IMR-90 (cell line): ENCODE data around the gene PCBP3. TPM values are rescaled to one million over a fixed set of nuclear protein-coding genes. Genes with fewer than 3 reads are reported as not detected.

Source experiments
- ATAC-seq: fragments of 200-7000 bp; cut with Tn5 transposase; 2 replicates; pipeline ENCODE4 v1.9.1; 2020; ENCODE audit warnings: low read depth, mild to moderate bottlenecking, moderate library complexity
- BruUV-seq: library from RNA; stranded (reverse); fragments of 400-500 nt; replicated peaks from 2 replicates; lab custom pipeline; 2021; lab: Mats Ljungman, UMichigan
- CTCF ChIA-PET: fragments of 300-600 bp; formaldehyde crosslinking; extraction: SDS; loops from one replicate; lab custom pipeline; 2021; ENCODE audit warnings: antibody characterized with exemption; lab: Yijun Ruan, JAX
- POLR2A ChIA-PET: fragments of 300-600 bp; sonication (Branson Sonifier 250); formaldehyde crosslinking; loops from one replicate; lab custom pipeline; 2022; ENCODE audit warnings: antibody characterized with exemption; ENCODE audit not compliant: unreplicated experiment; lab: Charles Lee
- DNase-seq: peaks from one replicate; pipeline ENCODE4 v3.0.0; 2013
- H2AFZ ChIP-seq: replicated peaks from 2 replicates; pipeline ENCODE3; 2013; ENCODE audit warnings: low read length, mild to moderate bottlenecking; ENCODE audit not compliant: poor library complexity
- H2AK5ac ChIP-seq: 2 replicates; pipeline ENCODE4 v1.6.1; 2013; ENCODE audit warnings: low read depth, low read length, inconsistent platforms
- H2AK9ac ChIP-seq: replicated peaks from 2 replicates; pipeline ENCODE3; 2013; ENCODE audit warnings: mild to moderate bottlenecking, low read depth, low read length, moderate library complexity; ENCODE audit not compliant: poor library complexity
- H2BK120ac ChIP-seq: 2 replicates; pipeline ENCODE4 v1.6.1; 2013; ENCODE audit warnings: low read depth, low read length, inconsistent platforms
- H2BK15ac ChIP-seq: 3 replicates; pipeline ENCODE4 v1.6.1; 2013; ENCODE audit warnings: low read depth, low read length, inconsistent platforms
- H2BK20ac ChIP-seq: 2 replicates; pipeline ENCODE4 v1.6.1; 2013; ENCODE audit warnings: low read depth, mild to moderate bottlenecking, inconsistent platforms, low read length, moderate library complexity
- H2BK5ac ChIP-seq: 2 replicates; pipeline ENCODE4 v1.6.1; 2013; ENCODE audit warnings: mild to moderate bottlenecking, low read depth, low read length, inconsistent platforms; ENCODE audit not compliant: poor library complexity, severe bottlenecking
- H3K14ac ChIP-seq: replicated peaks from 2 replicates; pipeline ENCODE4 v1.6.1; 2013; ENCODE audit warnings: low read depth, low read length, inconsistent platforms
- H3K18ac ChIP-seq: 2 replicates; pipeline ENCODE4 v1.6.1; 2013; ENCODE audit warnings: low read depth, low read length, control low read depth
- H3K23ac ChIP-seq: 2 replicates; pipeline ENCODE4 v1.6.1; 2013; ENCODE audit warnings: low read depth, low read length, inconsistent platforms
- H3K27ac ChIP-seq: 2 replicates; pipeline ENCODE4 v1.5.1; 2013; ENCODE audit warnings: mild to moderate bottlenecking, control low read depth, low read length; ENCODE audit not compliant: insufficient read depth
- H3K27me3 ChIP-seq: 2 replicates; pipeline ENCODE4 v1.6.1; 2013; ENCODE audit warnings: low read length; ENCODE audit not compliant: control insufficient read depth, insufficient read depth
- H3K36me3 ChIP-seq: 2 replicates; pipeline ENCODE4 v1.6.1; 2013; ENCODE audit warnings: low read length, mixed read lengths; ENCODE audit not compliant: control insufficient read depth, insufficient read depth
- H3K4ac ChIP-seq: 2 replicates; pipeline ENCODE4 v1.6.1; 2013; ENCODE audit warnings: low read depth, low read length, inconsistent platforms
- H3K4me1 ChIP-seq: 2 replicates; pipeline ENCODE4 v1.6.1; 2013; ENCODE audit warnings: low read length, mixed read lengths; ENCODE audit not compliant: control insufficient read depth, insufficient read depth
- H3K4me2 ChIP-seq: 2 replicates; pipeline ENCODE4 v1.6.1; 2013; ENCODE audit warnings: low read depth, mild to moderate bottlenecking, control low read depth, low read length, moderate library complexity
- H3K4me3 ChIP-seq: 2 replicates; pipeline ENCODE4 v1.5.1; 2013; ENCODE audit warnings: low read depth, mild to moderate bottlenecking, control low read depth, low read length, moderate library complexity; ENCODE audit not compliant: insufficient read depth
- H3K56ac ChIP-seq: 2 replicates; pipeline ENCODE4 v1.6.1; 2013; ENCODE audit warnings: low read length, inconsistent platforms; ENCODE audit not compliant: insufficient read depth; ENCODE audit errors: extremely low read depth
- H3K79me1 ChIP-seq, 2 experiments: 2 replicates each; pipeline ENCODE4 v1.6.1; 2013; ENCODE audit warnings: low read length in 2 of 2, inconsistent platforms in 1 of 2, low read depth in 1 of 2
- H3K9ac ChIP-seq: 2 replicates; pipeline ENCODE4 v1.6.1; 2013; ENCODE audit warnings: low read depth, low read length, control low read depth
- H3K9me1 ChIP-seq: 2 replicates; pipeline ENCODE4 v1.6.1; 2013; ENCODE audit warnings: low read length, inconsistent platforms; ENCODE audit not compliant: insufficient read depth
- H3K9me3 ChIP-seq: 2 replicates; pipeline ENCODE4 v1.6.1; 2013; ENCODE audit warnings: low read length; ENCODE audit not compliant: control insufficient read depth, insufficient read depth
- H4K20me1 ChIP-seq: 2 replicates; pipeline ENCODE4 v1.6.1; 2013; ENCODE audit warnings: low read length, inconsistent platforms; ENCODE audit not compliant: insufficient read depth
- H4K5ac ChIP-seq: 2 replicates; pipeline ENCODE4 v1.6.1; 2013; ENCODE audit warnings: mild to moderate bottlenecking, low read depth, low read length, control low read depth
- H4K8ac ChIP-seq, 2 experiments: 2 replicates each; pipeline ENCODE4 v1.6.1; 2013; ENCODE audit warnings: low read depth in 2 of 2, low read length in 2 of 2, control low read depth in 1 of 2, inconsistent platforms in 1 of 2
- H4K91ac ChIP-seq: 2 replicates; pipeline ENCODE4 v1.6.1; 2013; ENCODE audit warnings: low read depth, low read length, inconsistent platforms; ENCODE audit not compliant: insufficient read depth
- BHLHE40 ChIP-seq: fragments of 150-350 bp; IDR thresholded peaks from 2 replicates; pipeline ENCODE4 v1.6.1; 2016; ENCODE audit warnings: mild to moderate bottlenecking, low read depth, low read length
- CEBPB ChIP-seq: IDR thresholded peaks from 2 replicates; pipeline ENCODE4 v1.6.1; 2012; ENCODE audit warnings: low read depth, low read length, improper control_type of control experiment
- CHD1 ChIP-seq: IDR thresholded peaks from 2 replicates; pipeline ENCODE4 v1.6.1; 2012; ENCODE audit warnings: low read depth, low read length, improper control_type of control experiment
- FOS ChIP-seq: fragments of 150-350 bp; IDR thresholded peaks from 2 replicates; pipeline ENCODE4 v1.6.1; 2016; ENCODE audit warnings: low read depth, low read length
- MAFK ChIP-seq: IDR thresholded peaks from 2 replicates; pipeline ENCODE4 v1.6.1; 2012; ENCODE audit warnings: low read depth, low read length, improper control_type of control experiment
- MAZ ChIP-seq: IDR thresholded peaks from 2 replicates; pipeline ENCODE4 v1.6.1; 2012; ENCODE audit warnings: low read depth, mild to moderate bottlenecking, low read length, improper control_type of control experiment, moderate library complexity, borderline replicate concordance
- MXI1 ChIP-seq: IDR thresholded peaks from 2 replicates; pipeline ENCODE4 v1.6.1; 2012; ENCODE audit warnings: low read depth, mild to moderate bottlenecking, low read length, moderate library complexity, borderline replicate concordance
- NFE2L2 ChIP-seq: fragments of 150-350 bp; IDR thresholded peaks from 2 replicates; pipeline ENCODE4 v1.6.1; 2016; ENCODE audit warnings: low read depth, mild to moderate bottlenecking, low read length
- RAD21 ChIP-seq: IDR thresholded peaks from 2 replicates; pipeline ENCODE4 v1.6.1; 2012; ENCODE audit warnings: low read length, improper control_type of control experiment
- RCOR1 ChIP-seq: IDR thresholded peaks from 2 replicates; pipeline ENCODE4 v1.6.1; 2012; ENCODE audit warnings: mild to moderate bottlenecking, low read length, improper control_type of control experiment; ENCODE audit not compliant: insufficient replicate concordance
- RFX5 ChIP-seq: IDR thresholded peaks from 2 replicates; pipeline ENCODE4 v1.8.0; 2012; ENCODE audit warnings: low read depth, mild to moderate bottlenecking, low read length, moderate library complexity
- SMC3 ChIP-seq: fragments of 150-350 bp; IDR thresholded peaks from 2 replicates; pipeline ENCODE4 v1.6.1; 2016; ENCODE audit warnings: low read depth, mild to moderate bottlenecking, antibody characterized with exemption, low read length, moderate library complexity
- WGBS, 2 experiments: methylation state at CpG; one replicate each; pipeline versions ENCODE4 v1.1.5 to v1.1.7; 2013; ENCODE audit warnings: missing lambda C conversion rate in 2 of 2; ENCODE audit not compliant: insufficient read length in 1 of 2; ENCODE audit errors: extremely low coverage in 2 of 2; 5-methylcytosine and 5-hydroxymethylcytosine counted together
- dilution Hi-C: fragments of 300-500 bp; cut with HindIII; formaldehyde crosslinking; loops from one replicate; pipeline ENCODE4 v1.14.3; 2018; ENCODE audit warnings: low sequenced_read_pairs; ENCODE audit not compliant: unreplicated experiment
- in situ Hi-C: fragments of 300-500 bp; cut with MboI; formaldehyde crosslinking; loops from 3 replicates; pipeline ENCODE4 v1.14.3; 2019; ENCODE audit warnings: low sequenced_read_pairs, inconsistent platforms, mixed read lengths
- intact Hi-C: fragments of 100-400 bp; cut with micrococcal nuclease; formaldehyde crosslinking; loops from 2 replicates; pipeline ENCODE4 v1.10.0; 2022
- polyA plus RNA-seq, 3 experiments: library from polyadenylated mRNA; depleted of rRNA; stranded (reverse); fragments of >200 nt; gene quantifications; 2 replicates each; pipeline ENCODE4 v1.2.3, GENCODE V29; 2012; ENCODE audit warnings: low replicate concordance in 1 of 3
- total RNA-seq: library from RNA; depleted of rRNA; stranded (reverse); fragments of >200 nt; gene quantifications from 2 replicates; pipeline ENCODE4 v1.2.3, GENCODE V29; 2012
- TF ChIP-seq, protein P1 (sequence below): fragments of 150-350 bp; IDR thresholded peaks from 2 replicates; pipeline ENCODE4 v1.6.1; 2016; ENCODE audit warnings: low read depth, mild to moderate bottlenecking, low read length, moderate library complexity, borderline replicate concordance
- TF ChIP-seq, protein P2 (sequence below): conservative IDR thresholded peaks from 2 replicates; pipeline ENCODE4 v1.5.1; 2012; ENCODE audit warnings: mild to moderate bottlenecking, low read depth, low read length, improper control_type of control experiment
- TF ChIP-seq, protein P3 (sequence below): fragments of 150-350 bp; IDR thresholded peaks from 2 replicates; pipeline ENCODE4 v1.6.1; 2017; ENCODE audit warnings: mild to moderate bottlenecking, antibody characterized with exemption, low read length, low read depth

Gene PCBP3
- total and polyA plus RNA-seq, 2 of the 4 experiments (the other 2 are of a cell fraction): 2.9 to 3.9 TPM

GRCh38 chr21:45923146-45923545 is 279.6 kb downstream of the PCBP3 start:
- Histone ChIP-seq H3K4me1 (peaks cover 13% of the 10 kb centered on the region), H3K56ac (no peak overlapping the region), H3K27me3 (no peaks in the 10 kb centered on the region), H3K23ac (no peak overlapping the region), H3K9ac (no peak overlapping the region), H3K79me1 (no peaks in the 10 kb centered on the region; a peak in 1 of 4 replicates), H3K4me2 (no peak overlapping the region), H4K8ac (peak overlapping the region in 1 of 2 experiments; percentile 69; a peak in 1 of 4 replicates), H2AK9ac (peak overlapping the region; percentile 31), H3K9me1 (peaks cover 14% of the 10 kb centered on the region), H2BK15ac (no peak overlapping the region), H4K20me1 (no peaks in the 10 kb centered on the region), H3K9me3 (no peaks in the 10 kb centered on the region), H2BK20ac (peak overlapping the region; percentile 38), H2AFZ (peak overlapping the region; percentile 80), H3K4ac (peak overlapping the region; percentile 58; the same call in 1 of the 2 replicates), H3K27ac (no peak overlapping the region), H4K5ac (no peak overlapping the region), H2AK5ac (peak overlapping the region; percentile 42; the same call in 1 of the 2 replicates), H3K36me3 (no peaks in the 10 kb centered on the region), H3K18ac (peak overlapping the region; percentile 5; the same call in 1 of the 2 replicates), H3K4me3 (no peak overlapping the region), H2BK120ac (peak overlapping the region; percentile 99; the same call in 1 of the 2 replicates), H3K14ac (no peak overlapping the region), H4K91ac (0 out of 2 replicates have a peak overlapping the region, but pooled peaks have one; percentile 34), H2BK5ac (no peak overlapping the region)
- in situ Hi-C loops: loop anchor here (10.0 kb wide), 1 partner anchor 358 kb away; no protein-coding TSS in a partner anchor
- BruUV-seq: no TSS peak
- 17% methylated on average over 1 of the region's 6 CpGs; no CpG with 5 or more reads in 1 of the 2 experiments for WGBS, 2 experiments
- peak; percentile 75 for DNase-seq
- ChIA-PET POLR2A (no interaction called here), CTCF (interaction anchor here (0.5 to 1.6 kb wide), 6 partner anchors 32 to 820 kb away, joined by 3 to 5 read pairs (median 3); no protein-coding TSS in a partner anchor)
- intact Hi-C loops: loop anchor here (1.0 to 5.0 kb wide), 6 partner anchors 41 to 631 kb away; no protein-coding TSS in a partner anchor
- dilution Hi-C loops: no loop called here
- ATAC-seq: peak; percentile 89
- no peak for TF ChIP-seq MAFK
- TF ChIP-seq RFX5: no peak
- peak; percentile 94 for TF ChIP-seq RAD21
- TF ChIP-seq CEBPB: no peak
- peak; percentile 52; the same call in 1 of the 2 replicates for TF ChIP-seq MAZ
- TF ChIP-seq, protein P1, sequence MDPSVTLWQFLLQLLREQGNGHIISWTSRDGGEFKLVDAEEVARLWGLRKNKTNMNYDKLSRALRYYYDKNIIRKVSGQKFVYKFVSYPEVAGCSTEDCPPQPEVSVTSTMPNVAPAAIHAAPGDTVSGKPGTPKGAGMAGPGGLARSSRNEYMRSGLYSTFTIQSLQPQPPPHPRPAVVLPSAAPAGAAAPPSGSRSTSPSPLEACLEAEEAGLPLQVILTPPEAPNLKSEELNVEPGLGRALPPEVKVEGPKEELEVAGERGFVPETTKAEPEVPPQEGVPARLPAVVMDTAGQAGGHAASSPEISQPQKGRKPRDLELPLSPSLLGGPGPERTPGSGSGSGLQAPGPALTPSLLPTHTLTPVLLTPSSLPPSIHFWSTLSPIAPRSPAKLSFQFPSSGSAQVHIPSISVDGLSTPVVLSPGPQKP: no peak
- 0 out of 2 replicates have a peak, but pooled peaks have one; percentile 44 for TF ChIP-seq MXI1
- peak; percentile 79 for TF ChIP-seq SMC3
- TF ChIP-seq RCOR1: no peak
- TF ChIP-seq, protein P2, sequence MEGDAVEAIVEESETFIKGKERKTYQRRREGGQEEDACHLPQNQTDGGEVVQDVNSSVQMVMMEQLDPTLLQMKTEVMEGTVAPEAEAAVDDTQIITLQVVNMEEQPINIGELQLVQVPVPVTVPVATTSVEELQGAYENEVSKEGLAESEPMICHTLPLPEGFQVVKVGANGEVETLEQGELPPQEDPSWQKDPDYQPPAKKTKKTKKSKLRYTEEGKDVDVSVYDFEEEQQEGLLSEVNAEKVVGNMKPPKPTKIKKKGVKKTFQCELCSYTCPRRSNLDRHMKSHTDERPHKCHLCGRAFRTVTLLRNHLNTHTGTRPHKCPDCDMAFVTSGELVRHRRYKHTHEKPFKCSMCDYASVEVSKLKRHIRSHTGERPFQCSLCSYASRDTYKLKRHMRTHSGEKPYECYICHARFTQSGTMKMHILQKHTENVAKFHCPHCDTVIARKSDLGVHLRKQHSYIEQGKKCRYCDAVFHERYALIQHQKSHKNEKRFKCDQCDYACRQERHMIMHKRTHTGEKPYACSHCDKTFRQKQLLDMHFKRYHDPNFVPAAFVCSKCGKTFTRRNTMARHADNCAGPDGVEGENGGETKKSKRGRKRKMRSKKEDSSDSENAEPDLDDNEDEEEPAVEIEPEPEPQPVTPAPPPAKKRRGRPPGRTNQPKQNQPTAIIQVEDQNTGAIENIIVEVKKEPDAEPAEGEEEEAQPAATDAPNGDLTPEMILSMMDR: peak; percentile 86
- TF ChIP-seq CHD1: no peak
- peak; percentile 54; the same call in 1 of the 2 replicates for TF ChIP-seq BHLHE40
- TF ChIP-seq, protein P3, sequence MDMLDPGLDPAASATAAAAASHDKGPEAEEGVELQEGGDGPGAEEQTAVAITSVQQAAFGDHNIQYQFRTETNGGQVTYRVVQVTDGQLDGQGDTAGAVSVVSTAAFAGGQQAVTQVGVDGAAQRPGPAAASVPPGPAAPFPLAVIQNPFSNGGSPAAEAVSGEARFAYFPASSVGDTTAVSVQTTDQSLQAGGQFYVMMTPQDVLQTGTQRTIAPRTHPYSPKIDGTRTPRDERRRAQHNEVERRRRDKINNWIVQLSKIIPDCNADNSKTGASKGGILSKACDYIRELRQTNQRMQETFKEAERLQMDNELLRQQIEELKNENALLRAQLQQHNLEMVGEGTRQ: no peak
- TF ChIP-seq NFE2L2: no peak
- no peak for TF ChIP-seq FOS
